Measurements from ENCODE around the gene FLNA.
"Not testable (repeated sequence)": the region's sequence is repeated elsewhere in the genome, so short reads cannot be mapped to it uniquely, and the experiment has no call there.

The FLNA gene

DNA sequence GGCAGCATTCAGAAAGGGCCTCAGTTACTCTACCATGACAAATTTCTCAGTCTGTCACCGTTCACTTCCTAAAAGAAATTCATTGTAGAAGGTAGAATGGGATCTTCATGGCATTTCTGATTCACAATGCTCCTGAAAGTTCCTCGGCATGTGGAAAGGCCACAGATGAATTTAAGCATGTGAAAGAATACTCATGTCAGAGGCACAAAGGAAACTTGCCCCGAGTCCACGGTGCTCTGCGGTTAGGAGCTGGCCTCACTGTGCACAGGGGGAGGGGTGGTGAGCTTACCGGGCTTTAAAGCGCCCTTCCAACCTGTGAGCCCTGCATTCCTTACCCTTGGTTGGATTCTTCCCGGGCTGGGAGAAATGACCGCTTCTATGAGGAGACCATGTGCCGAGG lies 69.6 kb downstream of the FLNA start:
- no peak for DNase-seq

DNA sequence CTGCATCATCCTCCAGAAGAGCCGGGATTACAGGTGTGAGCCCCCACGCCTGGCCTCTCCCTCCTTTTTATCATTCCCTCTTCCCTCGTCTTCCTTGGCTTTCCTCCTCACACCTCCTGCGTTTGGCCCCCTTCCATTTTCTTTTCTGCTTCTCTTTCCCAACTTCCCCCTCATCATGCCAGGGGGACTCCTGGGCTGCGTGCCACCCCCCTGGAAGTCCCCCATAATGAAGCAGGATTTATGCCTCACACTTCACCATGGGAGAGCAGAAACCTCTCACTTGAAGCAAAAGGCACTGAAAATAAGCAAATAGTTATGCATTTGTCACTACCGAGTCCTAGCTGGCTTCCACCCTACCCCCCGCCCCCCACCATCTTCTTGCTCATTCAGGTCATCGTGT lies 71.0 kb downstream of the FLNA start:
- DNase-seq: no peak

DNA sequence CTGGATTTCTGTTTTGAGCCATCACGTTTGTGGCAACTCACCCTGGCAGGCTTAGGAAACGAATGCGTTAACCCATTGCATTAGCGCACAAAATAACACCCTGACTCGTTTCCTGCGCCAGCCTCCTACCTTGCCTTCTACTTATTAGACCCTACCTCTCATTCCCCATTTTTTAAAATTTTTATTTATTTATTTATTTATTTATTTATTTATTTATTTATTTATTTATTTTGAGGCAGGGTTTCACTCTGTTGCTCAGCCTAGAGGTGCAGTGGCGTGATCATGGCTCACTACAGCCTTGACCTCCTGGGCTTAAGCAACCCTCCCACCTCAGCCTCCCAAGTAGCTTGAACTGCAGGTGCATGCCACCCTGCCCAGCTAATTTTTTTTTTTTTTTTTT lies 71.4 kb downstream of the FLNA start:
- DNase-seq: not testable (repeated sequence)

GRCh38 chrX:154300816-154301215 lies 73.6 kb downstream of the FLNA start:
- no peak for DNase-seq
